Caco-2 (cell line): ENCODE data around the gene ERP44. TPM values are rescaled to one million over a fixed set of nuclear protein-coding genes. Genes with fewer than 3 reads are reported as not detected.
"Not testable (repeated sequence)": the region's sequence is repeated elsewhere in the genome, so short reads cannot be mapped to it uniquely, and the experiment has no call there.

Experiments used
- BruUV-seq: library from RNA; stranded (reverse); fragments of 400-500 nt; replicated peaks from 2 replicates; lab custom pipeline; 2021; lab: Mats Ljungman, UMichigan
- CTCF ChIA-PET: fragments of 300-600 bp; sonication (Branson Sonifier 250); formaldehyde crosslinking; loops from one replicate; lab custom pipeline; 2022; ENCODE audit warnings: antibody characterized with exemption; lab: Charles Lee
- POLR2A ChIA-PET: fragments of 300-600 bp; sonication (Branson Sonifier 250); formaldehyde crosslinking; loops from one replicate; lab custom pipeline; 2022; ENCODE audit warnings: antibody characterized with exemption; lab: Charles Lee
- DNase-seq, 2 experiments: peaks; one replicate each; pipeline versions ENCODE4 v3.0.0 to v3.0.0-alpha.2; 2020 to 2022
- H3K27me3 ChIP-seq: replicated peaks from 2 replicates; pipeline ENCODE4 v1.6.0; 2011; ENCODE audit warnings: low read length; ENCODE audit not compliant: control insufficient read depth, insufficient read depth
- H3K36me3 ChIP-seq: 2 replicates; pipeline ENCODE4 v1.5.1; 2011; ENCODE audit warnings: low read length; ENCODE audit not compliant: control insufficient read depth, insufficient read depth
- H3K4me1 ChIP-seq: fragments of 250-450 bp; sonication (Bioruptor Pico); 2 replicates; pipeline ENCODE4 v1.5.1; 2020; ENCODE audit warnings: mild to moderate bottlenecking
- H3K4me3 ChIP-seq: 2 replicates; pipeline ENCODE4 v1.5.1; 2011; ENCODE audit warnings: low read depth, mild to moderate bottlenecking, control low read depth, low read length
- H3K9me3 ChIP-seq: fragments of 250-450 bp; sonication (Bioruptor Pico); 2 replicates; pipeline ENCODE4 v1.5.1; 2020; ENCODE audit warnings: mild to moderate bottlenecking, moderate library complexity
- H3K27ac Mint-ChIP-seq: one replicate; pipeline ENCODE4 v1.8.0; 2022; ENCODE audit warnings: mixed read lengths; ENCODE audit not compliant: unreplicated experiment
- H3K27me3 Mint-ChIP-seq: one replicate; pipeline ENCODE4 v1.8.0; 2022; ENCODE audit warnings: mixed read lengths; ENCODE audit not compliant: insufficient read depth, unreplicated experiment
- H3K36me3 Mint-ChIP-seq: one replicate; pipeline ENCODE4 v1.8.0; 2022; ENCODE audit warnings: mild to moderate bottlenecking, mixed read lengths; ENCODE audit not compliant: insufficient read depth, unreplicated experiment
- H3K4me1 Mint-ChIP-seq: one replicate; pipeline ENCODE4 v1.8.0; 2022; ENCODE audit warnings: low read depth, mixed read lengths; ENCODE audit not compliant: unreplicated experiment
- H3K4me3 Mint-ChIP-seq: one replicate; pipeline ENCODE4 v1.8.0; 2022; ENCODE audit warnings: mild to moderate bottlenecking, moderate library complexity, mixed read lengths; ENCODE audit not compliant: unreplicated experiment
- H3K9me3 Mint-ChIP-seq: one replicate; pipeline ENCODE4 v1.8.0; 2022; ENCODE audit warnings: mixed read lengths; ENCODE audit not compliant: unreplicated experiment
- intact Hi-C: fragments of 100-400 bp; cut with micrococcal nuclease; formaldehyde crosslinking; loops from one replicate; pipeline ENCODE4 v1.10.0; 2022; ENCODE audit not compliant: unreplicated experiment
- total RNA-seq: library from RNA; stranded (reverse); gene quantifications from 2 replicates; pipeline ENCODE4 v1.2.3, GENCODE V29; 2022
- TF ChIP-seq, protein P1 (sequence below), 2 experiments: fragments of 200-600 bp in 1 of 2; IDR thresholded peaks; 1 replicate in 1 of 2; 2 replicates in 1 of 2; pipeline versions ENCODE4 v1.5.1 to v1.8.0; 2011 to 2022; ENCODE audit warnings: antibody characterized with exemption in 1 of 2, control low read depth in 1 of 2, inconsistent platforms in 1 of 2, low read depth in 1 of 2, low read length in 1 of 2, mild to moderate bottlenecking in 1 of 2, moderate library complexity in 1 of 2; ENCODE audit not compliant: insufficient read depth in 1 of 2, severe bottlenecking in 1 of 2, unreplicated experiment in 1 of 2

ERP44 gene
- total RNA-seq, 1 experiment from 2014 or later: 25.6 TPM

GRCh38 chr9:100082782-100083181 is 16.0 kb downstream of the ERP44 start:
- POLR2A ChIA-PET: no interaction called here

GRCh38 chr9:100076256-100076655 is 22.5 kb downstream of the ERP44 start:
- H3K9me3 ChIP-seq, intact Hi-C loops, H3K4me3 ChIP-seq, H3K9me3 Mint-ChIP-seq, H3K36me3 ChIP-seq, POLR2A ChIA-PET, H3K4me3 Mint-ChIP-seq, CTCF ChIA-PET, BruUV-seq, DNase-seq, H3K27me3 ChIP-seq, H3K27me3 Mint-ChIP-seq, H3K27ac Mint-ChIP-seq, H3K36me3 Mint-ChIP-seq, H3K4me1 ChIP-seq, H3K4me1 Mint-ChIP-seq: not testable (repeated sequence)

More at GRCh38 chr9:100082782-100083181, 16.0 kb downstream of the ERP44 start:
- Histone ChIP-seq H3K36me3 (no peaks in the 10 kb centered on the region), H3K27me3 (no peaks in the 10 kb centered on the region), H3K9me3 (no peaks in the 10 kb centered on the region), H3K4me1 (no peaks in the 10 kb centered on the region), H3K4me3 (no peak overlapping the region)
- Mint-ChIP-seq H3K4me3 (no peak overlapping the region), H3K36me3 (peaks cover 6% of the 10 kb centered on the region), H3K27ac (no peak overlapping the region), H3K4me1 (peaks cover under 1% of the 10 kb centered on the region), H3K27me3 (no peaks in the 10 kb centered on the region), H3K9me3 (no peaks in the 10 kb centered on the region)
- intact Hi-C loops: no loop called here
- DNase-seq: no peak
- TF ChIP-seq, protein P1, sequence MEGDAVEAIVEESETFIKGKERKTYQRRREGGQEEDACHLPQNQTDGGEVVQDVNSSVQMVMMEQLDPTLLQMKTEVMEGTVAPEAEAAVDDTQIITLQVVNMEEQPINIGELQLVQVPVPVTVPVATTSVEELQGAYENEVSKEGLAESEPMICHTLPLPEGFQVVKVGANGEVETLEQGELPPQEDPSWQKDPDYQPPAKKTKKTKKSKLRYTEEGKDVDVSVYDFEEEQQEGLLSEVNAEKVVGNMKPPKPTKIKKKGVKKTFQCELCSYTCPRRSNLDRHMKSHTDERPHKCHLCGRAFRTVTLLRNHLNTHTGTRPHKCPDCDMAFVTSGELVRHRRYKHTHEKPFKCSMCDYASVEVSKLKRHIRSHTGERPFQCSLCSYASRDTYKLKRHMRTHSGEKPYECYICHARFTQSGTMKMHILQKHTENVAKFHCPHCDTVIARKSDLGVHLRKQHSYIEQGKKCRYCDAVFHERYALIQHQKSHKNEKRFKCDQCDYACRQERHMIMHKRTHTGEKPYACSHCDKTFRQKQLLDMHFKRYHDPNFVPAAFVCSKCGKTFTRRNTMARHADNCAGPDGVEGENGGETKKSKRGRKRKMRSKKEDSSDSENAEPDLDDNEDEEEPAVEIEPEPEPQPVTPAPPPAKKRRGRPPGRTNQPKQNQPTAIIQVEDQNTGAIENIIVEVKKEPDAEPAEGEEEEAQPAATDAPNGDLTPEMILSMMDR (IDR thresholded peaks at IDR 0.05; ENCODE audit: insufficient read depth in 1 of 2, low read depth in 1 of 2, low read length in 1 of 2, severe bottlenecking in 1 of 2, unreplicated experiment in 1 of 2): no peak
- CTCF ChIA-PET: no interaction called here
- BruUV-seq: no TSS peak

- H3K27me3 Mint-ChIP-seq: no peaks in the 10 kb centered on the region
- no peaks in the 10 kb centered on the region for H3K4me1 ChIP-seq
- POLR2A ChIA-PET: no interaction called here
- DNase-seq: no peak
- H3K36me3 Mint-ChIP-seq: peaks cover 5% of the 10 kb centered on the region
- CTCF ChIA-PET: no interaction called here
- H3K4me3 Mint-ChIP-seq: no peak overlapping the region
- H3K9me3 Mint-ChIP-seq: no peaks in the 10 kb centered on the region
- no peaks in the 10 kb centered on the region for H3K27me3 ChIP-seq
- H3K4me3 ChIP-seq: no peak overlapping the region
- no peaks in the 10 kb centered on the region for H3K9me3 ChIP-seq
- TF ChIP-seq, protein P1 (IDR thresholded peaks at IDR 0.05; ENCODE audit: insufficient read depth in 1 of 2, low read depth in 1 of 2, low read length in 1 of 2, severe bottlenecking in 1 of 2, unreplicated experiment in 1 of 2): no peak
- no peak overlapping the region for H3K27ac Mint-ChIP-seq
- peaks cover 6% of the 10 kb centered on the region for H3K4me1 Mint-ChIP-seq
- intact Hi-C loops: no loop called here
- no peaks in the 10 kb centered on the region for H3K36me3 ChIP-seq
- BruUV-seq: no TSS peak
Measured at GRCh38 chr9:100074989-100075388, 23.8 kb downstream of the ERP44 start.

DNA sequence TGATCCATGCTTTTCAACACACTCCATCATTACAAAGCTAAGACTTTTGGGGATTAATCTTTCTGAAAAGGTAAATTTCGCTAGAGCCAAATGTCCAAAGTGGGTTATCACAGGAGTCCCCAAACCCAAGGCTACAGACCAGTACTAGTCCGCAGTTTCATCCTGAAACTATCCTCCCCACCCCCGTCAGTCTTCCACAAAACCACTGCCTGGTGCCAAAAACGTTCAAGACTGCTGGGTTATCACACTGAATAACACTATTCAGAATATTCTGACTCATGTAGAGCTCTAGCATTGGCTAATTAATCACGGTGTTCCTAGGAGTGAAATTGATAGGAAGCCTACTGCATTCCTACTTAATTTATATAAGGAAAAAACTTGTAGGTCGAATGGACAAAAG is 24.7 kb downstream of the ERP44 start:
- Mint-ChIP-seq H3K4me1 (peaks cover 6% of the 10 kb centered on the region), H3K9me3 (no peaks in the 10 kb centered on the region), H3K27ac (no peak overlapping the region), H3K27me3 (no peaks in the 10 kb centered on the region), H3K4me3 (no peak overlapping the region), H3K36me3 (peaks cover 5% of the 10 kb centered on the region)
- intact Hi-C loops: no loop called here
- no peaks in the 10 kb centered on the region for H3K9me3 ChIP-seq
- TF ChIP-seq, protein P1 (IDR thresholded peaks at IDR 0.05; ENCODE audit: insufficient read depth in 1 of 2, low read depth in 1 of 2, low read length in 1 of 2, severe bottlenecking in 1 of 2, unreplicated experiment in 1 of 2): no peak
- CTCF ChIA-PET: no interaction called here
- no peak overlapping the region for H3K4me3 ChIP-seq
- no peaks in the 10 kb centered on the region for H3K4me1 ChIP-seq
- H3K36me3 ChIP-seq: no peaks in the 10 kb centered on the region
- DNase-seq: no peak
- H3K27me3 ChIP-seq: no peaks in the 10 kb centered on the region
- no TSS peak for BruUV-seq
- POLR2A ChIA-PET: no interaction called here
